Urinary bladder (tissue), 4 donors: ENCODE results near the gene RCAN1. TPM values are rescaled to one million over a fixed set of nuclear protein-coding genes. Genes with fewer than 3 reads are reported as not detected.

Source experiments
- DNase-seq: peaks from one replicate; pipeline ENCODE4 v3.0.0-alpha.2; 2015; ENCODE audit errors: extremely low spot score
- H3K27ac ChIP-seq: one replicate; pipeline ENCODE4 v1.5.1; 2013; ENCODE audit warnings: low read depth, mild to moderate bottlenecking, moderate library complexity
- H3K36me3 ChIP-seq: one replicate; pipeline ENCODE4 v1.6.1; 2013; ENCODE audit warnings: mild to moderate bottlenecking, moderate library complexity; ENCODE audit not compliant: insufficient read depth
- H3K4me1 ChIP-seq: one replicate; pipeline ENCODE4 v1.6.1; 2013; ENCODE audit warnings: mild to moderate bottlenecking, moderate library complexity; ENCODE audit not compliant: insufficient read depth
- H3K4me3 ChIP-seq: one replicate; pipeline ENCODE4 v1.5.1; 2013; ENCODE audit warnings: low read depth, low read length
- WGBS: extraction: QIAGEN DNeasy Blood & Tissue Kit; methylation state at CpG from one replicate; pipeline ENCODE4 v1.1.7; 2013; 5-methylcytosine and 5-hydroxymethylcytosine counted together
- polyA plus RNA-seq: library from polyadenylated mRNA; stranded (reverse); fragments of 200-250 nt; gene quantifications from one replicate; pipeline ENCODE4 v1.2.3, GENCODE V29; 2013
- total RNA-seq: library from RNA; depleted of rRNA; stranded (reverse); fragments of >200 nt; gene quantifications from one replicate; pipeline ENCODE4 v1.2.3, GENCODE V29; 2014
- donor health status: healthy with polysubstance abuse.
- donor health status: healthy.

RCAN1 gene
- total and polyA plus RNA-seq, 2 donors, result 26.6 to 27.4 TPM

GRCh38 chr21:34545079-34545884 lies 69.6 kb downstream of the RCAN1 start:
- H3K4me1 ChIP-seq, result peaks cover 1% of the 10 kb centered on the region
- peak overlapping the region; percentile 35 for H3K27ac ChIP-seq
- peak; percentile 60 for DNase-seq
- no peaks in the 10 kb centered on the region for H3K36me3 ChIP-seq
- H3K4me3 ChIP-seq, result no peak overlapping the region
- 53% methylated on average over 10 of the region's 10 CpGs for WGBS

- H3K27ac ChIP-seq, result no peak overlapping the region
- WGBS, result 92% methylated on average over 7 of the region's 7 CpGs
- H3K4me3 ChIP-seq, result no peak overlapping the region
- no peak for DNase-seq
- H3K4me1 ChIP-seq, result peaks cover 1% of the 10 kb centered on the region
- no peaks in the 10 kb centered on the region for H3K36me3 ChIP-seq
Observed at GRCh38 chr21:34544032-34544496, 70.8 kb downstream of the RCAN1 start.

DNA sequence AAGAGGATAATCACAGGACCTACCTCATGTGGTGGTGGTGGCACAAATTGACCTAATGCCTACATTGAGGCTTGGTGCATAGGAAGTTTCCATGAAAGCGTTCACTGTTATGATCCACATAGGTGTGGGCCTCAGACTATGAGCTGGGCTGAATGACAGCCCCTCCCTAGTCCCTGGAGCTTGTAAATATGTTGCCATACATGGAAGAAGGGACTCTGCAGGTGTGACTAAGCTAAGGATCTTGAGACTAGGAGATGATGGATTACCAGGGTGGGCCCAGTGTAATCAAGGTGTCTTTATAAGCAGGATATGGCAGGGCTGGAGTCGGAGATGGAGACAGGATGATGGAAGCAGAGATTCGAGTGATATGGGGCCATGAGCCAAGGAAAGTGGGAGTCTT lies 71.9 kb downstream of the RCAN1 start:
- Histone ChIP-seq H3K4me3 (no peak overlapping the region), H3K4me1 (peaks cover 1% of the 10 kb centered on the region), H3K36me3 (no peaks in the 10 kb centered on the region), H3K27ac (no peak overlapping the region)
- no peak for DNase-seq
- WGBS, result 81% methylated on average over 3 of the region's 3 CpGs

DNA sequence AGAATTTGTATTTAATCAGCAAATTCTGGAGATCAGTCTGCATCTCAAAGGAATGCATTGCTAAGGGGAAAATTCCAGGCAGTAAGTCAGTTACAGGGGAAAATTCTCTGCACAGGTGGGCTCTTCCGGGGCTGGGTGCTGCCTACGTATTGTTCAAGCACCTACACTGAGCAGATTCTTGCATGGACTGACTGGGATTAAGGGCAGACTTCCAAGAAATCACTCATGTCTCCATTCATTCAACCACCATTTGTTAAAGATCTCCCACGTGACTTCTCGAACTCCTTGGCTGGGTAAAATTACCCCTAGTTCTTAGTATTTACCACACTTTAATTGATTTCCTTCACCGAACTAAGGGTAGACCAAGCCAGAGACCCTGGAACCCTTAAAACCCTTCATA lies 74.7 kb downstream of the RCAN1 start:
- 82% methylated on average over 5 of the region's 5 CpGs for WGBS
- H3K27ac ChIP-seq, result no peak overlapping the region
- no peaks in the 10 kb centered on the region for H3K36me3 ChIP-seq
- no peaks in the 10 kb centered on the region for H3K4me1 ChIP-seq
- no peak for DNase-seq
- no peak overlapping the region for H3K4me3 ChIP-seq

DNA sequence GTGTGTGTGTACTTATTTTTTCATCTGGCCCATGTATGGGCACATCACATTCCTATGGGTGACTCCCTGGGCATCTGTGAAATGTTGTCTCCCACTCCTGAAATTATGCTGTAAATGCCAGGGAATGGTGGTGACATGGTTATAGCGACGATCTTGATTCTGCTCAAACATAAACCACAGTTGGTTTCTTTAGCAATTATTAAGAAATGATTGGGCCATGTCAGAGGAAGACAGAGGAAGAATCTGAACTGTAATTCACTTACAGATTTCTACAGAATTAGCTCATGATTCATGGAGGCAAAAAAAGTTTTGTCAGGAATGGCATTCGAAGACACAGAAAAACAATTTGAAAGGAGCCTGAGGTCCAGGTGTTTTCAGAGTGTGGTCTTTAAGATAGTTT lies 77.1 kb downstream of the RCAN1 start:
- Histone ChIP-seq H3K4me1 (no peaks in the 10 kb centered on the region), H3K36me3 (no peaks in the 10 kb centered on the region), H3K27ac (no peak overlapping the region), H3K4me3 (no peak overlapping the region)
- 68% methylated on average over 3 of the region's 3 CpGs for WGBS
- DNase-seq, result no peak

GRCh38 chr21:34536820-34537219 lies 78.1 kb downstream of the RCAN1 start:
- DNase-seq, result no peak
- no peak overlapping the region for H3K27ac ChIP-seq
- H3K4me3 ChIP-seq, result no peak overlapping the region
- H3K36me3 ChIP-seq, result no peaks in the 10 kb centered on the region
- H3K4me1 ChIP-seq, result no peaks in the 10 kb centered on the region
- 28% methylated on average over 2 of the region's 2 CpGs for WGBS

- Histone ChIP-seq H3K36me3 (no peaks in the 10 kb centered on the region), H3K4me1 (no peaks in the 10 kb centered on the region), H3K27ac (no peak overlapping the region), H3K4me3 (no peak overlapping the region)
- DNase-seq, result no peak
- 87% methylated on average over 8 of the region's 8 CpGs for WGBS
Observed at GRCh38 chr21:34536311-34536710, 78.6 kb downstream of the RCAN1 start.

GRCh38 chr21:34535886-34536285 lies 79.0 kb downstream of the RCAN1 start:
- no peak for DNase-seq
- H3K4me3 ChIP-seq, result no peak overlapping the region
- H3K4me1 ChIP-seq, result no peaks in the 10 kb centered on the region
- H3K36me3 ChIP-seq, result no peaks in the 10 kb centered on the region
- H3K27ac ChIP-seq, result no peak overlapping the region
- 91% methylated on average over 3 of the region's 3 CpGs for WGBS

DNA sequence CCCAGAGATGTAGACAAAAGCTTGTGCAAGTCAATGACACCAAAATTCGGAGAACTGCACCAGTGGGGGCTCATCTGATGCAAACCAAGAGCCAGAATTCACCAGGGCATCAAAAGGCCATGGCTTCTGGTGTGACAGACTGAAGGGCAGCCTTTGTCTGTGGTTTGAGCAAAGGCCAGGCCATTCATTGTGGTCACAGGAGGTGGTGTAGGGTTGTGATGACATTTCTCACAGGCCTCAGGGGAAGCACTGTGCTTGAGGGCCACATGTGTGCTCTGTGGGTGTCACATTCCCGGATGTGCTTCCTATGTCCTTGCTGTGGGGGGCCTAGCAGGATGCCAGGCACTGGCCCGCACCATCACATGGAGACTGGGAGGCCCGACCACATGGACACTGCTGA lies 80.4 kb downstream of the RCAN1 start:
- Histone ChIP-seq H3K27ac (no peak overlapping the region), H3K36me3 (no peaks in the 10 kb centered on the region), H3K4me1 (no peaks in the 10 kb centered on the region), H3K4me3 (no peak overlapping the region)
- WGBS, result 83% methylated on average over 4 of the region's 4 CpGs
- no peak for DNase-seq

DNA sequence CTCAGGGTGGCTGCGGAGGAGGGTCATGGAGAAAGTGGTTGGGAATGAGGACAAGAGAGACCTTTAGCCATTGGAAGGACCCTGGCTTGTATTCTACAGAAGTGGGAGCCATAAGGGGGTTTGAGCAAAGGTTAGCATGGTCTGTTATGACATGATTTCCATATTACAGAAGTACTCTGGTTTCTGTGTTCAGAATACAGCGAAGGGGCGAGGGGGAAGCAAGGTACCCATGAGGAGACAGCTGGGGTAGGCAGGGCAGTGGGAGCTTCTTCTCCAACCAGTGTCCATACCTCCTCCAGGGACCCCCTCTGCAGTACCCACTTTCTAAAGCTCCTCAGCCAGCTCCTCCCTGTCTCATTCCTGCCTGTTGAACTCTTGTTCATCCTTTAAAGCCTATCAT lies 81.0 kb downstream of the RCAN1 start:
- no peak overlapping the region for H3K4me3 ChIP-seq
- WGBS, result 82% methylated on average over 3 of the region's 3 CpGs
- no peaks in the 10 kb centered on the region for H3K36me3 ChIP-seq
- H3K27ac ChIP-seq, result no peak overlapping the region
- DNase-seq, result no peak
- H3K4me1 ChIP-seq, result no peaks in the 10 kb centered on the region

DNA sequence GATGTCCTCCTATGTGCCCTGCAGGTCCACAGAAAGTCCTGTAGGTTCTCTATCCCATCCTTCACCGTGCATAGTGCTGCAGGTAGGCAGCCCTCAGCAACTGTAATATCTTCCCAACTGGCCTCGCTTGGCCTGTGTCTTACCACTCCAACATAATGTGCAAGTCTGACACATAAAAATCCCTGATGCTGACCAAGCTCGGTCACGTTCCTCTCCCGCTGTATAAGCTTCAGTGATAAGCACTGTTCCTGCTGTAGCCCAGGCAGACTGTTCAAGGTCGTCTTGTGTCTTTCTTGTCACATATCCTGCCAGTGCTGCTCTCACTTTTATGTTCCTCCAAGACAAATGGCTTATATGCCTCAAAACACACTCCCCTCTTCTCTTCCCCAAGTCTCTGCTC lies 83.5 kb downstream of the RCAN1 start:
- no peaks in the 10 kb centered on the region for H3K36me3 ChIP-seq
- no peaks in the 10 kb centered on the region for H3K4me1 ChIP-seq
- H3K27ac ChIP-seq, result no peak overlapping the region
- no peak for DNase-seq
- WGBS, result 81% methylated on average over 6 of the region's 6 CpGs
- H3K4me3 ChIP-seq, result no peak overlapping the region

DNA sequence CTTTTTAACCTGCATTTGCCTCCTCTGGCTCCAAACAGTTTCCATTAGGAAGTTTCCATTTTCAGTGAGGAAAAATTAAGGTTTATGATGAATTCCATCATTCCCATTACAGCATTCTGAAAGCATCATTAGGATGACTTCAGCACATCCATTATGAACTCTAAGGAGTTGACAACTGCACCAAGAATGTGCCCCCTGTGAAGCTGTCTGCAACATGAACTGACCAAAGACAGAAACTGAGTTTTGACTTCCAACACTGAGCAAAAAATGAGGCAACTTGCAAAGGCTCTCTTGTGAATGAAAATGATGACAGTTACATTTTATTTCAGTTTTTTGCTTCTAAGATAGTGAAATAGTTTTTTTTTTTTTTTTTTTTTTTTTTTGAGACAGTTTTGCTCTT lies 84.7 kb downstream of the RCAN1 start:
- Histone ChIP-seq H3K4me3 (no peak overlapping the region), H3K36me3 (no peaks in the 10 kb centered on the region), H3K27ac (no peak overlapping the region), H3K4me1 (no peaks in the 10 kb centered on the region)
- no peak for DNase-seq

DNA sequence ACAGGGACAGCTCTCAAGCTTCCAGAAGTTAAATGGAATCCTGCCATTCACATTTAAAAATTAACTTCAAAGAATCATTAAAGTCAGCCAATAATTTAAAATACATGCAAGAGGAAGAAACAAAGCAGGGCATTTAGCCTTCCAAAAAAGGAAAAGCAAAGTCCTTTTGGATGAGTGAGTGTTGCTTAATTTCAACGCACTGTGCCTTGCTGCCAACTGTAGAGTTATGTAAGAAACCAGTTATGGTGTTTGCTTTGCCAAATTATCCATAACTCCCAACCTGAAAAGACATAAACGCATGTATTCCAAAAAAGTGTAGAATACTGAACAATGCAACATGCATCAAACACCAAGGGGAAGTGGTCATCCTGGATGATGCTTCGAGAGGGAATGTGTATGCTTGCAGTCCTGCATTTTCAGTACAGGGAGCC lies 86.8 kb downstream of the RCAN1 start:
- Histone ChIP-seq H3K36me3 (no peaks in the 10 kb centered on the region), H3K4me3 (no peak overlapping the region), H3K27ac (no peak overlapping the region), H3K4me1 (no peaks in the 10 kb centered on the region)
- 84% methylated on average over 3 of the region's 3 CpGs for WGBS
- no peak for DNase-seq

DNA sequence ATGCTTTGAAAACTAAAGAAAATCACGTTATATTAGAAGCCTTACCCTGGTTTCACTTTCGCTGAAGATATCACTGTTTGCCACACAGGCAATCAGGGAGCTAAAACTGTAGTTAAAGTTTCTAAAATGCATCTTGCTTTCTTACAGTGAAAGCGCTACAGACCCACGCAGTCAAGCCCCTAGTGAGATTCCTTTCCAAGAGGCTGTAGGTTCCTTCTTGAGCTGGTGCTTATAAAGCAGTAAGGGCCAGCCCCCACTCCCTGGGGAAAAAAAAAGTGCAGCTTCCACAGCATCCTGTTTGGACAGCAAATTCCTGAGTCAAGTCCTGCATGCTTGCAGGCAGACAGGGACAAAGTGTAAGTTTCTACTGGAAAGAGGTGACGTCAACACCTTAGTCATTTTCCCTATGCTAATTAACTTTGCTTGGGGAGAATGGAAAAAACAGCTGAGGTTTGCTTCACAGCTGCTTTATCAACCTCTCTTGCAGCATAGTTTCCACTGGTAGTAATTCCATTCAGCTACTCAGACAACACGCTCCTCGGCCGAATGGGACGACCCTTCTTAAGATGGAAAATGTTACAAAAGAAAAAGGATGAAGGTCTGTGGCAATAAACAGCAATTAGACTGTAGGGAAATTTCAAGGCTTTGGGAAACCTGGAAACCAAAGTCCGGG lies 88.2 kb downstream of the RCAN1 start:
- WGBS, result 8% methylated on average over 10 of the region's 10 CpGs

More for the DNA sequence above, 88.2 kb downstream of the RCAN1 start:
- DNase-seq, result peak; percentile 84
- Histone ChIP-seq H3K36me3 (no peaks in the 10 kb centered on the region), H3K4me3 (peak overlapping the region; percentile 31), H3K4me1 (no peaks in the 10 kb centered on the region), H3K27ac (peak overlapping the region; percentile 75)
